Chondrocyte (in vitro differentiated cells): ENCODE results near the gene RAB1B. TPM values are rescaled to one million over a fixed set of nuclear protein-coding genes. Genes with fewer than 3 reads are reported as not detected.

Experiments
- DNase-seq: peaks from one replicate; pipeline ENCODE4 v3.0.0; 2021; ENCODE audit warnings: mixed read lengths, low spot score
- H3K27ac Mint-ChIP-seq: one replicate; pipeline ENCODE4 v1.8.0; 2021; ENCODE audit warnings: mild to moderate bottlenecking, moderate library complexity, mixed read lengths; ENCODE audit not compliant: unreplicated experiment
- H3K27me3 Mint-ChIP-seq: 2 replicates; pipeline ENCODE4 v1.8.0; 2021; ENCODE audit warnings: low read depth, mixed read lengths
- H3K36me3 Mint-ChIP-seq: 2 replicates; pipeline ENCODE4 v1.8.0; 2021; ENCODE audit warnings: low read depth, mixed read lengths
- H3K4me1 Mint-ChIP-seq: 2 replicates; pipeline ENCODE4 v1.8.0; 2021; ENCODE audit warnings: low read depth, mild to moderate bottlenecking, mixed read lengths
- H3K4me3 Mint-ChIP-seq: one replicate; pipeline ENCODE4 v1.8.0; 2021; ENCODE audit warnings: mild to moderate bottlenecking, moderate library complexity, mixed read lengths; ENCODE audit not compliant: unreplicated experiment
- H3K9me3 Mint-ChIP-seq: 2 replicates; pipeline ENCODE4 v1.8.0; 2021; ENCODE audit warnings: low read depth, mixed read lengths
- CTCF ChIP-seq: fragments of 200-600 bp; sonication (generic); IDR thresholded peaks from 2 replicates; pipeline ENCODE4 v1.5.0; 2021; ENCODE audit warnings: antibody characterized with exemption, mild to moderate bottlenecking, moderate library complexity
- total RNA-seq: library from RNA; stranded (reverse); gene quantifications from 3 replicates; pipeline ENCODE4 v1.2.1, GENCODE V29; 2021

The RAB1B gene
- total RNA-seq, 1 donor from 2014 or later, result 124 TPM

DNA sequence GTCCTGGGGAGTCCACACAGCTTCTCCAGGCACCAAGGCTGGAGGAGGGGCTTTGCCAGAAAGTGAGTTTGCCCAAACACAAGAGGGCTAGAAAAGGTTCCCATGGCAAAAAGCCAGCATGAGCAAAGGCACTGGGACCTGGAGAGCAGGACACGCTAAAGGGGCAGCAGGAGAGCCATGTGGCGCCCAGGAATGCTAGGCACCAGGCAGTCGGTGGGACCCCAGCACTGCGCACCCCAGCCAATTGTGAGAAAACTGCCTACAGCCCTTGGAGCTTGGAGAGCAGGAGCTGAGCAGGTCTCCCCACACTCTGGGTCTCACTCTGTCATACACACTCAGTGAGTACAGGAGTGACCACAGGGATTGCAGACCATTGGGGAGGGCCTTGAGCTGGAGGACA lies 5.2 kb upstream of the RAB1B start:
- no peak overlapping the region for H3K27ac Mint-ChIP-seq
- H3K36me3 Mint-ChIP-seq, result peaks cover 21% of the 10 kb centered on the region
- H3K4me3 Mint-ChIP-seq, result no peak overlapping the region
- TF ChIP-seq CTCF, result no peak
- H3K27me3 Mint-ChIP-seq, result no peaks in the 10 kb centered on the region
- DNase-seq, result no peak
- peaks cover 26% of the 10 kb centered on the region for H3K4me1 Mint-ChIP-seq
- H3K9me3 Mint-ChIP-seq, result no peaks in the 10 kb centered on the region

- DNase-seq, result no peak
- peaks cover 23% of the 10 kb centered on the region for H3K4me1 Mint-ChIP-seq
- no peak overlapping the region for H3K4me3 Mint-ChIP-seq
- H3K27ac Mint-ChIP-seq, result no peak overlapping the region
- TF ChIP-seq CTCF, result no peak
- H3K36me3 Mint-ChIP-seq, result peaks cover 21% of the 10 kb centered on the region
- H3K27me3 Mint-ChIP-seq, result no peaks in the 10 kb centered on the region
- no peaks in the 10 kb centered on the region for H3K9me3 Mint-ChIP-seq
Observed at GRCh38 chr11:66263785-66264184, 4.7 kb upstream of the RAB1B start.

DNA sequence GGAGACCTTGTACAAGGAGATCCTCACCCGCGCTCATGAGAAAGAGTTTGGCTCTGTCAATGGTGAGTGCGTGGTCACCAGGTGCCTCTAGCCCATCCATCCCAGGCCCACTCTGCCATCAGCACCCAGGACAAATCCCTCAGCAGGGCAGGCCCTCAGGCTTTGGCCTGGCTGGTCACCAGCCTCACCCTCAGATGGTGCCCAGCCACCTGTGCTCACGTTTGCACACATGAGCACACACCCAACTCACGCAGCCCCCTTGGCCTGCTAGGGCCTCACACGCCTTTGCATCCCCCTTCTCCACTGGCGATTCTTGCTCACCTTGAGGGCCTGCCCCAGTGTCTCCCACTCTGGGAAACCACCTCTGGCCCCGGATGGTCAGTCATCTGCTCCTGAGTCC lies 4.1 kb upstream of the RAB1B start:
- Mint-ChIP-seq H3K36me3 (peaks cover 21% of the 10 kb centered on the region), H3K9me3 (no peaks in the 10 kb centered on the region), H3K4me1 (peaks cover 20% of the 10 kb centered on the region), H3K27ac (no peak overlapping the region), H3K4me3 (no peak overlapping the region), H3K27me3 (no peaks in the 10 kb centered on the region)
- DNase-seq, result no peak
- TF ChIP-seq CTCF, result no peak

GRCh38 chr11:66264914-66265313 lies 3.5 kb upstream of the RAB1B start:
- no peak for DNase-seq
- no peaks in the 10 kb centered on the region for H3K27me3 Mint-ChIP-seq
- peaks cover 20% of the 10 kb centered on the region for H3K4me1 Mint-ChIP-seq
- H3K9me3 Mint-ChIP-seq, result no peaks in the 10 kb centered on the region
- no peak overlapping the region for H3K4me3 Mint-ChIP-seq
- peak; percentile 67 for TF ChIP-seq CTCF
- no peak overlapping the region for H3K27ac Mint-ChIP-seq
- peaks cover 17% of the 10 kb centered on the region for H3K36me3 Mint-ChIP-seq

DNA sequence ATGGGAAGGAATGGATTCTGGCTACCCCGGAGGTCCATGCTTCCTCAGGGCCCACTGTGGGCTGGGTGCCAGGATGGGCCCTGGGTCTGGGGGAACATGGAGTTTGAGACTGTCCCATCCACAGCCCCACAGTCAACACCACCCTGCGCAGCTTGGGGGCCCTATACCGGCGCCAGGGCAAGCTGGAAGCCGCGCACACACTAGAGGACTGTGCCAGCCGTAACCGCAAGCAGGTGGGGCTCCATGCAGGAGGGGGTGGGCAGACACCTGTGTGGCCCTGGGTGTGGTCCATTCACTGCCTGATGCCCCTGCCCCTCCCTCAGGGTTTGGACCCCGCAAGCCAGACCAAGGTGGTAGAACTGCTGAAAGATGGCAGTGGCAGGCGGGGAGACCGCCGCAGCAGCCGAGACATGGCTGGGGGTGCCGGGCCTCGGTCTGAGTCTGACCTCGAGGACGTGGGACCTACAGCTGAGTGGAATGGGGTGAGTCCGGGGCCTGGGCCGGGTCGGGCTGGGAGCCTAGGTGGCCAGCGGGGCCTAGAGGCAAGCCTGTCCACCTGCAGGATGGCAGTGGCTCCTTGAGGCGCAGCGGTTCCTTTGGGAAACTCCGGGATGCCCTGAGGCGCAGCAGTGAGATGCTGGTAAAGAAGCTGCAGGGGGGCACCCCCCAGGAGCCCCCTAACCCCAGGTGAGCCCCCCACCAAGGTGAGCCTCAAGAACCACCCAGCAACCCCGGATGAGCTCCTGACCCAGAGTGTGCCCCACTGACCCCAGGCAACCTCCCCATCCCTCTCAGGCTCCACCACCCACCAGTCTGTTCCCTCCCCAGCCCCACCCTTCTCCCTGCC lies 2.7 kb upstream of the RAB1B start:
- no peak for TF ChIP-seq CTCF
- H3K9me3 Mint-ChIP-seq, result no peaks in the 10 kb centered on the region
- H3K27me3 Mint-ChIP-seq, result no peaks in the 10 kb centered on the region
- H3K4me3 Mint-ChIP-seq, result no peak overlapping the region
- peaks cover 15% of the 10 kb centered on the region for H3K36me3 Mint-ChIP-seq
- peaks cover 25% of the 10 kb centered on the region for H3K4me1 Mint-ChIP-seq
- H3K27ac Mint-ChIP-seq, result no peak overlapping the region
- DNase-seq, result no peak
